HG02870 (cell line): ENCODE results near the gene CDK10.
"Not testable (repeated sequence)": the region's sequence is repeated elsewhere in the genome, so short reads cannot be mapped to it uniquely, and the experiment has no call there.

Experiments
- ATAC-seq: cut with Tn5 transposase; IDR thresholded peaks from one replicate; pipeline ENCODE4 v1.9.1; 2021; ENCODE audit warnings: mild to moderate bottlenecking, moderate library complexity; ENCODE audit not compliant: unreplicated experiment

CDK10 gene

GRCh38 chr16:89695086-89695874, 8.8 kb downstream of the CDK10 start:
- ATAC-seq = no peak

GRCh38 chr16:89695875-89696669, 9.6 kb downstream of the CDK10 start:
- ATAC-seq = no peak

GRCh38 chr16:89696670-89697128, 10.2 kb downstream of the CDK10 start:
- no peak for ATAC-seq

- ATAC-seq = no peak
Measured at GRCh38 chr16:89697161-89697615, 10.7 kb downstream of the CDK10 start.

GRCh38 chr16:89697616-89698331, 11.3 kb downstream of the CDK10 start:
- no peak for ATAC-seq

GRCh38 chr16:89698717-89699116, 12.2 kb downstream of the CDK10 start:
- ATAC-seq = not testable (repeated sequence)

- not testable (repeated sequence) for ATAC-seq
Measured at GRCh38 chr16:89699629-89700099, 13.2 kb downstream of the CDK10 start.

GRCh38 chr16:89700100-89700648, 13.7 kb downstream of the CDK10 start:
- peak; percentile 45 for ATAC-seq

- ATAC-seq = no peak
Measured at GRCh38 chr16:89700649-89701424, 14.3 kb downstream of the CDK10 start.

GRCh38 chr16:89701425-89702406, 15.2 kb downstream of the CDK10 start, which contains the start of gene SPATA2L:
Gene SPATA2L, minus strand, starts transcription at chr16:89701705. Its CDS starts 473 bp downstream, at chr16:89701232.
- ATAC-seq = peak; percentile 71

GRCh38 chr16:89704281-89704680, 17.8 kb downstream of the CDK10 start:
- ATAC-seq = no peak

GRCh38 chr16:89705006-89705405, 18.5 kb downstream of the CDK10 start:
- ATAC-seq = no peak

GRCh38 chr16:89706518-89707260, 20.2 kb downstream of the CDK10 start:
- ATAC-seq = no peak

GRCh38 chr16:89707695-89708094, 21.2 kb downstream of the CDK10 start:
- ATAC-seq = no peak

- no peak for ATAC-seq
Measured at GRCh38 chr16:89708481-89708931, 22.0 kb downstream of the CDK10 start.

GRCh38 chr16:89709166-89709565, 22.7 kb downstream of the CDK10 start:
- no peak for ATAC-seq

GRCh38 chr16:89709716-89710432, 23.4 kb downstream of the CDK10 start:
- no peak for ATAC-seq
